ENCODE results near the gene FAM200C. TPM values are rescaled to one million over a fixed set of nuclear protein-coding genes. Genes with fewer than 3 reads are reported as not detected.

The FAM200C gene
- polyA plus RNA-seq, 10 donors, result 8.0 to 17.7 (median 10.9) TPM

DNA sequence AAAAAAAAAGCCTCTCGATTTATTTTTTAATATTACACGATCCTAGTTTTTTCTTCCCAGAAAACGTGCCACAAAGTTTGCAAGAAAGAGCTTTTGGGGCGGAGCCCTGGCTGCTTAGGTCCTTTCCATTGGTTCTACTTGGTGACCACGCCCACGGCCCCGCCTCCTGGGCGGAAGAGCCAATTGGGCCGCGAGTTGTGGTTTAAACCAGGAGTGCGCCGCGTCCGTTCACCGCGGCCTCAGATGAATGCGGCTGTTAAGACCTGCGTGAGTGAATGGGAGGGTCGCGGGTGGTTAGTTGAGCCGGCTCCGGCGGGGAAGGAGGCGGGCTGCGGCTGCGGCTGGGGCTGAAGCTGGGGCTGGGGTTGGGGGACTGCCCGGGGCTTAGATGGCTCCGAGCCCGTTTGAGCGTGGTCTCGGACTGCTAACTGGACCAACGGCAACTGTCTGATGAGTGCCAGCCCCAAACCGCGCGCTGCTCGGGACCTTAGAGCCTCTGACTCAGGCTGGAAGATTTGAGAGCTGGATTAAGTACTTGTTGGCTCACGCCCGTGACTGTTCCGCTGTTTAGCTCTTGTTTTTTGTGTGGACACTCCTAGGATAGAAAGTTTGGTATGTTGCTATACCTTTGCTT is 21.9 kb upstream of the FAM200C start, which contains the start of gene PTTG1:
TSS of gene PTTG1 (plus strand) at position 231 of the 634 bp plus-strand sequence. CDS start 458 bp downstream, outside the sequence.
- peak; percentile 97 to 99 (median 98) for DNase-seq

DNA sequence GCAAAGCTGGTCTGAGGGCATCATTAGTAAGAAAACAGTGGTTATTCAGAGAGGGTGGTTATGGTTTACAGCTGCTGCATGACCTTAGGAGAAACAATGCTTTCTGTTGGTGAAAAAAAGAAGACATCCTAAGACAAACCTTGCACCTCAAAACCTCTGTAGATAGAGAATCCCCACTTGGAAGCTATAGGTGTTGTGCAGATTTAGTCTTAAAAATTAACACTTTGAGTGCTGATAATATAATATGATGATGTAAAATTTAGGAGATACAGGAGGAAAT is 20.4 kb upstream of the FAM200C start:
- DNase-seq, result no peak

DNA sequence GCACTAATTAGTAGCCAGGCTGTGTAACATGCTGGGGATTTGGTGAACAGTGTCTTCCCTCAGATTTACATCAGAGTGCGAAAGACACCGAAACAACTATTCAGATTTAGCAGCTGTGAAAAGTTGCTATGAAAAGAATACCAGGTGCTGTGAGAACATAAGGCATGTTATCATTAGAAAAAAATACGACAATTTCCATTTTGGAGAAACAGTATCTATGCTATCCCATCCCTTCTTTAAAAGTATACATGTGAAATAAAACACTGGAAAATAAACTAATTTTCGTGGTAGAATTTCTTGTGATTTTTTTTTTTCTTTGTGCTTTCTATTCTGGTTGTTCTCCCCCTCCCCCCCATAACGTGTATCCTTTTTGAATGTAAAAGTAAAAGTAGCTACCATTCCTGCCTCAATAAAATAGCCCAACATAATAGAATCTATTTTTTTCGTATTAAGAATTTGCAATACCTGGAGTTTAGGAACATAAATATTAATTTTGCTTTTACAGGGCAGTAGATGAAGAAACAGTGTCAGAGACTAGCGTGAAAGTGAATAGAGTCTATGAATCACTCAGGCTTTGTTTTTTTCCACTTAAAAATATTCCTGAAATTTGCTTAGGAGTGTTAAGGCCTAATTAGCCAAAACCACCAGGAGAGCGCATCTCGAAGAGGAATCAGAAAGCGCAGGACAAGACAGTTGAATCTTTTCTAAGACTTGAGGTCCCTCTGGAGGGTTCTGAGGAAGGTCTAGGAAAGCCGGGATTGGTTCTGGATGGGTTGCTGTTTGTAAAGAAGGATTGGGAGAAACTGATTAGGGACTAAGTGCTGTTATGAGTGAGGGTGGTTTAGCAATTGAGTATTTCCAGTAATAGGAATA is 19.8 kb upstream of the FAM200C start:
- no peak for DNase-seq

DNA sequence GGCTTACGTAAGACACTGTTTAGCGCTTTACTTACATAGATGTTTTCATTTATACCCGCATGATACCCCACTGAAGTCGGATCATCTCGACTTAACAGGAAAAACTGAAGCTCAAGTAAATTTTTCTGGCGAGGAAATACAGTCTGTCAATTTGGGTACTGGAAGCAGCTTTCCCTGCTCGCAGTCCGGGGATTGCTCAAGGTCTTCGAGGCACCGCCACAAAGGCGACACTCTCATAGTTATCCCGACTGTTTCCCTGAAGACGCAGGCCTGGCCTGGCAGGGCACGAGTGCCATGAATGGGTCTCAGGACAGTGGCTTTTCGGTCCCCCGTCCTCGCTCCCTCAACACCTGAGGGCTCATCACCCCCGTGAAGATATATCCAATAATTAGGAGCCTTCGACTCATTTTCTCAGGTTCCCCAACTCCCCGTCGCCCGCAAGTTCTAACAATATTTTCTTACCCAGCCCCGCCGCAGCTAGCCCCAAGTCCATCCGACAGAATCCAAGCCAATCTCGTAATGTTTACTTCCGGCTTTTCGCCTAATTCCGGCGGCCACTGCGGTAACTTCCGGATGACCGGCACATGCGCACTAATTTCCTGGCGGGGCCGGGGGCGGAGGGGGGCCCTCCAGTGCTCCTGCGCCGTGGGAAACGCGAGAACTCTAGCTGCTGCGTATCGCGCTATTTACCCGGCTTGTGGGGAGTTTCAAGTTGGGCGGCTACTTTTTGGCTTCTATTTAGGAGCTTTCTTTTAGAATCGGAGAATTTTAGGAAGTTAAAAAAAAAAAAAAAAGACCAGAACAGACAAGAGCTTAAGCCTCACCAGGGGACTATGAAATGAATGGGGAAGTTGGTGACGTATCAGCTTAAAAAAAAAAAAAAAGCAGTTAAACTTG is 19.0 kb upstream of the FAM200C start, which contains the start of gene SLU7:
TSS of gene SLU7 (minus strand) at position 521 of the 897 bp plus-strand sequence. CDS start 3,787 bp downstream, outside the sequence.
- peak; percentile 95 to 98 (median 97) for DNase-seq

DNA sequence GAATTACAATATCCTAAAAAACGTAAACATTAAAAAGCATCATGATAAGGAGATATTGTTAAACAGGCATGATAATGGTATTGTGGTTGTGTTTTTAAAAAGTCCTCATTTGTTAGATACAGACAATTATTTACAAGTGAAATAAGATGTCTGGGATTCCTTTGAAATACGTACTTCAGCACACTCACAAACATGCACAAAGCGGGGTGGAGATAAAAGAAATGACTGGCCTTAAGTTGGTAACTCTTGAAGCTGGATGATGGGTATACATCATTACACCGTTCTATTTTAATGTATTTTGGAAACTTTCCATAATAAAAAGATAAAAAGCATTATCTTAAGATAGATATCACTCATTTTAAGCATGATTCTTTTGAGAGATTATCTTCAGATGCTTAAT is 1.0 kb downstream of the FAM200C start:
- peak in 1 of 3 donors; percentile 30 for DNase-seq

DNA sequence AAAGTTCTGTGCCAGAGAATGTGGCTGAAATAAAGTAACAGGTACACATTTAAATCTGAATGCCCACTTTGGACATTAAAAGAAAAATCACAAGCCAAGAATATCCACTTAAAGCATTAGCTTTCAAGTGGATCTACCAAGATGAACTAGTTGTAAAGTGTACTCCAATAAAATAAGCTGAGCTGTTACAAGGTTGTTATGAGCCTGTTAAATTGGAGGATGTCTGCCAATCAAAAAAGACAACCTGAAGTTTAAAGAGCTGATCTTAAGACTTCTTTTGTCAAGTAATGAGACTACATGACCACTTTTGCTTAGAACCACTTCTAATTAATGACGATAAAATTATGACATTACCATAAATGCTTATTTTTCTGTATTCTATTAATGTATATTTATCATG is 2.4 kb downstream of the FAM200C start:
- no peak for DNase-seq

DNA sequence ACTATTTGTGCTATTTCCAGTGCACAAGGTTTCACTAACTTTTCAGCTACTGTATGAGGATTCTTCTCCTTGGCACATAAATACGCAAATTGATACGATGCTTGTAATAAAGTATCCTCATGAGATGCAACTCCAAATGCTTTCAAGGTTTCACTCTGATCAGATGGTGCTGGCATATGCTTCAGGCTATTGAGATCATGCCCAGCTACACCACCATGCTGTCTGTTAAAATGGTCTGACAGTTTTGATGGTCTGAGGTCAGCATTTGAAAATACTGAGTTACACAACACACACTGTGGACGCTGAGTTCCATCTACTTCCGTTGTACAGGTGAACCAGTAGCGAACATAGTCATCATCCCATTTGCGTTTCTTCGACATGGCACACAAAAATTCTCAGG is 4.7 kb downstream of the FAM200C start:
- no peak for DNase-seq

DNA sequence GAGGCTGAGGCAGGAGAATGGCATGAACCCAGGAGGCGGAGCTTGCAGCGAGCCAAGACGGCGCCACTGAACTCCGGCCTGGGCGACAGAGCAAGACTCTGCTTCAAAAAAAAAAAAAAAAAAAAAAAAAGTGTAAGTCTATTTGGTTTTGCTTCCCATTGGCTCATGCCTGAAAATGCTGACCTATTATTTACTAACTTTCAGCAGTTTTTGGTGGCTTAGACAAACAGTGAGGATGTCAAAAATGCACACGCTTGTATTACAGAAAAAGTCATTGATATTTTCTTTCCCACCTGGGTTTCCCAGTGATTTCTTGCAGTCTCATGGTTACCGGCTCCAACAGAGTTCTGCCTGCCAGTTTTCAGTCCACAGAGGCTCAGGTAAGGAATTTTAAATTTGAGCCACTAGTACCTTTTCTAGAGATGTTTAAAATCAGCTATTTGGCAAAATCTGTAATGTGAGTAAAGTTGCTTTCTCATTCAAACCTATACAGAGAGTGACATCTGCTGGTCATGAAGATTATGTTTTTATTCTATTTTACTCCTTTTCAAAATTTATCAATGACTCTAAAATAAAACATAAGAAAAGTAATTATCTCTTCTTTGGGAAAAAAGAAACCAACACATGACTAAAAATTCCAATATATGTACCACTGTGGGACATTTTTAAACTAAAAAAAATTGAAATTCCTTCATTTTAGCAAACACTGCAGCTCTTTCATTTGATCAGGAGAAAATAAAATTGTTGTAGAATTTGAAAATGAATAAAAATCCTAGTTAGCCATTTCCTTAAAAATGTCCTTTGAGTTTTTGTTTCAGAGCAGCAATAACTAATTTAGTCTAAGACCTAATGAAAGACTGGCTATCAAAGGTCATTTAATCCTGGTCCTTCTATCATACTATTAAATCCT is 8.8 kb downstream of the FAM200C start:
- DNase-seq, result peak in 1 of 3 donors; percentile 65

DNA sequence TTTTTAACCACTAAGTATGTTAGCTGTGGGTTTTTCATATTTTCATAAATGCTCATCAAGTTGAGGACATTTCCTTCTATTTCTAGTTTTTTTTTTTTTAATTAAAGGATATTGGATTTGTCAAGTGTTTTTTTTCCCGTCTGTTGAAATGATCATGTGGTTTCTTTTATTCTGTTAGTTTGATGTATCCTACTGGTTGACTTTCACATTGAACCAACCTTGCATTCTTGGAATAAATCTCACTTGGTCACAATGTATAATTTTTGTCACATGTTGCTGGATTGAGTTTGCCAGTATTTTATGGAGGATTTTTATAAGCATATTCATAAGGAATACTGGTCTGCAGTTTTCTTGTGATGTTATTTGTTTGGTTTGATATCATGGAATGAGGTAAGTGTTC is 12.4 kb downstream of the FAM200C start:
- DNase-seq, result no peak

DNA sequence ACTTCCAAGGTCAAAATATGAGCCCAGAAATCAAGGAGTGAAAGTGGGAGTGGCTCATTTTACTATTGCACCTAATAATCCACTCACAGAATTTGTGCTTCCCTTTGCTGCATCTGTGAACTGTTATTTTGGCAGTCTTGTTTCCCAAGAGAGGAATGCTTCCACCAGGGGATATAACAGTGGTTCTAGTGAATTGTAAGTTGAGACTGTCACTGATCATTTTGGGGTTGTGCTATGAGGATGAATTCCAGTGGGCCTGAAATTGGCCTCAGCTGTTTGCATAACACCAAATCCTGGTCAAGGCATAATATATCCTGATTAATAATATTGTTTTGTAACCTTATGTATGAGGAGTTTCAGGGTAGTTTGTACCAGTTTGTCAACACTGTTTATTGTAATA is 14.4 kb downstream of the FAM200C start:
- DNase-seq, result no peak

DNA sequence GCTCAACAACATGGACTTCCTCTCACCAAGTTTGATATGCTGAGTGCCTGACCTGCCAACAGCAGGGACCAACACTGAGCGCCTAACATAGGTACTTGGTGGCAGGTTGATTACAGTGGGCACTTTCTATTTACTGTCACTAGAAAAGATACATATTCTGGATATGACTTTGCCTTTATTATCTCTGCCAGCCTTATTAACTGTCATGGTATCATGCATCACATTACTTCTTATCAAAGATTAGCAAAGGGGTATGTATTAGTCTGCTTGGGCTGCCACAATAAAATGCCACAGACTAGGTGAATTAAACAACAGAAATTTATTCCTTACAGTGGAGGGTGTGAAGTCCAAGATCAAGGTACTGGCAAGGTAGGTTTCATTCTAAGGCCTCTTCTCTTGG is 15.2 kb downstream of the FAM200C start:
- no peak for DNase-seq

DNA sequence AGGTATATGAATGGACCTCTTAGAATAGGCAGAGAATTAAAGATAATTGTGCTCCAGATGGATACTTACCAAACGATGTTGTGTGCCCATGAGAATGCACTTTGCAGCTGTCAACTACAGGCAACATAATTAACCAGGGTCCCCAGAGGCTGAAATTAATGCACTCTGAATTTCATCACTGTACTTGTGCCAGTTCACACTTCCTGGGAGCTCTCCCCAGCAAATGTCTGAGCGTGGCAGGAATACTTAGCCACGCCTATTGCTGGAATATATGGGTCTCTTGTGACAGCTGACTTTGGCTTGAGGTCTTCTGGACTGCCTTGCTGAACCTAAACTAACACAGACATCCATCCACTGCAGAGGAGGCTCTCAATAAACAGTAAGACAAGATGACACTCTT is 17.5 kb downstream of the FAM200C start:
- DNase-seq, result peak in 2 of 3 donors; percentile 40 to 70

DNA sequence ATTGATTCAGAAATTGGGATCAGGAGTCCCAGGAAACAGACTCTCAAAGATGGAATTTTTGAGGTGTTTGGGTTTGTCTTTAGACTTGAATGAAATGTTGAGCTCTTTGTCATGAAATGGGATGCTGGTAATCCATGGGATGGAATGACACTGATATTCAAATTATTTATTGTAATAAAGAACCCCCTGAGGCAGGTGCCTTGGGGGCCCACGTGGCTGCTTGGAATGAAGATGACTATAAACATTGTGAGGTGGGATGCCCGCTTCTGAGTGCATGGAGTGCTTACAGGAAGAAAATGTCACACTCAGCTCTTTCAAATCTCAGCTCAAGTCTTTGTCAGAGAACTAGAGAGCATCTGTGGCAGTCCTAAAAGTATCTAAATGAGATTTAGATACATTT is 19.8 kb downstream of the FAM200C start:
- DNase-seq, result no peak

DNA sequence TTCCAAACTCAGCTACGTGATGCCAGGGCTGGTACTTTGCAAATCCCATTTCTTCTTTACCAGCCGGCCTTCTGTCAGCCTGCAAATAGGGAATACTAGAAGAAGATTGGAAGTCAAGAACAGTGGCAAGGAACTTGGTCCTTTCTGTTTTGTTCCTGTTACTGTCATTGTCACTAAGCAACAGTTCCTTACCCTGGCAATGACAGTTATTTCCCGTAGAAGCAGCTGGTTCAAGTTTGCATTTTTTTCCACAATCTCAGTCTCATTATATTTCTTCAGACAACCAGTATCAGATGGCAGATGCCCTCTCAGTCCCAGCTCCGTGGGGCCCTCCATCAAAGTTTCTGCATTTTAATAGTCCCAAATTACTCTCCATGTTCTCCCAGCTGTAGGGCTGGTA is 20.3 kb downstream of the FAM200C start:
- DNase-seq, result peak in 1 of 3 donors; percentile 67

DNA sequence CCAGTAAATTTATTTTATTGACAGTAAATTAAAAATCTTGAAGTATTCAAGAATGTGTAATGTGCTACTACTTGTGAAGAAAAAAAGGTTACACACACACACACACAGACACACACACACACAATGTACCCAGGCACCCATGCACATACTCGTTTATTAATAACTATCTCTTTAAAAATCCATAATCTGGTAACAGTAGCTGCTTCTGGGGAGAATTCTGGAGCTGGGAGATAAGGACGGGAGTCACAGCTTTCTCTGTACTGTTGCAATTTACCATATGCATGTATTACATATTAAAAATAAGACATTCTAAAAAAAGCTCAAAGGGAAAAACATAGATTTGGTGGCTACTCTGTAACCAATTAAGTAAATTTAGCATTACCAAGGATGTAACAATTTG is 21.5 kb downstream of the FAM200C start:
- DNase-seq, result no peak

DNA sequence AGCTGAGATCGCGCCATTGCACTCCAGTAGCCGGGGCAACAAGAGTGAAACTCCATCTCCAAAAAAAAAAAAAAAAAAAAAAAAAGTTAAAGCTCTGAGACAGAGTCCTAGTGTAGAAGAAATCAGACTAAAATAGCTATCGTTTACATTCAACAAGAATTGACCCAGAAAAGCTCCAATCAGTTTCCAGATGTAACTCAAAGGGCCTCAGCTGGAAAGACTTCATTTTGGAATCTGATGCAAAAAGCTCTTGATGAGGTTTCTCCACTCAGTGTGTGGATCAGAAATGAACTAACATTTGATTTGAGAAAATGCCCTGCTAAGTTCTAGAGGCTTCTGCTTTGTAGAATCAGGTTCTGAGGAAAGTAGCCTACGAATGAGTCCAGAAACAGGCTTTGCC is 22.2 kb downstream of the FAM200C start:
- DNase-seq, result peak in 2 of 3 donors; percentile 42 to 73

DNA sequence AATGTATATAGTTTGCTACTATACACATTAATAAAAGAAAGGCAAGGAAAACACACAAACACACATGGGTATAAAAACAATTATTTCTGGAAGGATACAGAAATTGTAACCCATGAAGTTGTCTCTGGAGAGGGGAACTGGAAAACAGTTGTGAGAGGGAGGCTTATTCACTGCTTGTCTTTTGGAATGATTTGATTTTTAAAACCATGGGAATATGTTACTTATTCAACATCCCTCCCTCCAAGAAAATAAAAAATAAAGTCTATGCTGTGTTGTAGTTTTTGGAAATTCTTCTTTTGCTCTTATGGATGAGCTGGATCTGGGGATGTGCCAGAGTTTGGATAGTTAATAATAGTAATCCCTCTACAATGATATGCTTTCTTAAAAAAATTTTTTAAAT is 23.4 kb downstream of the FAM200C start:
- peak in 2 of 3 donors; percentile 61 to 81 for DNase-seq

DNA sequence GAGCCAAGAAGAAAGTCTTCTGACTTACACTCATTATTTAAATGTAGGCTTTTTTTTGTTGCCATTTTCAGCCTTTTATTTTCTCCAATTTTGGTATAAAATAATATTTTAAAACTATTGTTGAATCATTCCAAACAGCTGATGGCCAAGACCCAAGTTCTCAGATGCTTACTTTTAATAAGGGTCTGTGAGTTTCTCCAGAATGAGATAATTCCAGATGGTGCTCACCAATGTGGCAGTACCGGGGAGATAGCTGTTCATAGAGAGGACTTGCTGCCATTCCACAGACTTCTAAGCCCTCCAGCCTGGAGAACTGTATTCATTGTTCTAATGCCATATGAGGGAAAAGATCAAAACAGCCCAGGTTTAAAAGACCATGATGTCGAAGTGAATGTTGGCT is 24.2 kb downstream of the FAM200C start:
- DNase-seq, result peak in 1 of 3 donors; percentile 72

DNA sequence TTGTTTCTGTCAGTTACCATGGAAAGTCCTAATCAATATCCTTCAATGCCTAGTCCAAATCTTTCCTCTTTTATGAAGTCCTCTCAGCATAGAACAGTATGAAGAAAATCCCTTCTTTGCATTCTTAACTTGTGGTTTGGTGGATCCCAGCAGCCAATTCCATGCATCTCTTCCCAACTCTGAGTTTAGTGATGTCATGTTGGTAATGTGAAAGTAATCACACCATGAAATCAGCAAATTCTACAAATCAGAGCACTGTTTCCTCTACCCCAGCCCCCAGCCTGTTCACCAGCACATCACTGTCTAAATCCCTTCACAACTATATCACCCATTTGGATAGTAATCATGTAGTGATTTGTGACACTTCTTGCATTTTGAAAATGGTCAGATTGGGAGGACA is 24.7 kb downstream of the FAM200C start:
- DNase-seq, result peak in 1 of 3 donors; percentile 53

DNA sequence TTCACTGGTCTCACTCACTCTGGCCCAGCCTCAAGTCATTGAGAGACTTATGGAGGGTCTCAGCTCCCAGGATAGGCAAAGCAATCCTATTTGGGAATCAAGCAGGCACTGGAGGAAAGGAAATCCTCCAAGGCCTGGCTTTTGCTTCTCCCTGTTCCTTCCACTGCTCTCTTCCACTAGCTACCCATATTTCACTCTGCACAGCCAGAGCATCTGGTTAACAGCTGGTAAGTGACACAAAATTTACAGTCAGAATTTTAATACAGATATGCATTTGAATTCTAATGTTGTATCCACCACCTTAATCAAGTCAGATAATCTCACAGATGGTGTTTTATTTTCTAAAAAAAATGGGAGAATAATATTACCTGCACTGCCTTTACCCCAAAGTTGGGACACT is 28.6 kb downstream of the FAM200C start:
- DNase-seq, result peak in 1 of 3 donors; percentile 48

DNA sequence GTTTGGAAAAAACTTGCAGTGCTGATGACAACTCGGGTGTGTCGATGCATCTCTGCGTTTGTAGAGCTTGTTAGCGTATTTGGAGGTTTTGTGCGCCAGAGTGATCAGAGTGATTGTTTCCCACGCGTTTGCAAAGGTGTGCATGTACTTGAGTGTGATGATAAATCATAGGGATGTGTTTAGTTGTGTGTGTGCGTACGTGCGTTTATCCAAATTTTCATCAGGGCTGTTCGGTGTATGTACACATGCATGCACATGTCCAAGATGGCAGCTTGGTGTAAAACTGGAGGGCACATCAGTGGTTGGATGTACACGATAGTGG is 29.2 kb downstream of the FAM200C start:
- no peak for DNase-seq
